PFSK-1 (cell line): Measurements from ENCODE around the gene RNU5D-1.

Source experiments
- FOXP2 ChIP-seq: optimal IDR thresholded peaks from 2 replicates; pipeline ENCODE3; 2011; ENCODE audit warnings: borderline replicate concordance, control low read depth, inconsistent platforms; ENCODE audit not compliant: insufficient read depth; ENCODE audit errors: extremely low read length, extremely low read depth
- POLR2AphosphoS5 ChIP-seq: IDR thresholded peaks from 2 replicates; pipeline ENCODE4 v1.6.1; 2012; ENCODE audit warnings: low read depth, mild to moderate bottlenecking, control low read depth, low read length, moderate library complexity
- SIN3A ChIP-seq: IDR thresholded peaks from 2 replicates; pipeline ENCODE4 v1.6.1; 2012; ENCODE audit warnings: mild to moderate bottlenecking, low read length, moderate library complexity, borderline replicate concordance; ENCODE audit not compliant: insufficient read depth
- TAF1 ChIP-seq: IDR thresholded peaks from 2 replicates; pipeline ENCODE4 v1.6.1; 2012; ENCODE audit warnings: low read length, control low read depth, borderline replicate concordance; ENCODE audit not compliant: insufficient read depth
- TF ChIP-seq, protein P1 (sequence below), 2 experiments: IDR thresholded peaks; 2 replicates each; pipeline versions ENCODE4 v1.6.1 to v1.8.0; 2011 to 2012; ENCODE audit warnings: low read depth in 2 of 2, low read length in 2 of 2, control low read depth in 1 of 2, inconsistent platforms in 1 of 2, mild to moderate bottlenecking in 1 of 2, moderate library complexity in 1 of 2; ENCODE audit not compliant: insufficient read depth in 1 of 2

Gene RNU5D-1

DNA sequence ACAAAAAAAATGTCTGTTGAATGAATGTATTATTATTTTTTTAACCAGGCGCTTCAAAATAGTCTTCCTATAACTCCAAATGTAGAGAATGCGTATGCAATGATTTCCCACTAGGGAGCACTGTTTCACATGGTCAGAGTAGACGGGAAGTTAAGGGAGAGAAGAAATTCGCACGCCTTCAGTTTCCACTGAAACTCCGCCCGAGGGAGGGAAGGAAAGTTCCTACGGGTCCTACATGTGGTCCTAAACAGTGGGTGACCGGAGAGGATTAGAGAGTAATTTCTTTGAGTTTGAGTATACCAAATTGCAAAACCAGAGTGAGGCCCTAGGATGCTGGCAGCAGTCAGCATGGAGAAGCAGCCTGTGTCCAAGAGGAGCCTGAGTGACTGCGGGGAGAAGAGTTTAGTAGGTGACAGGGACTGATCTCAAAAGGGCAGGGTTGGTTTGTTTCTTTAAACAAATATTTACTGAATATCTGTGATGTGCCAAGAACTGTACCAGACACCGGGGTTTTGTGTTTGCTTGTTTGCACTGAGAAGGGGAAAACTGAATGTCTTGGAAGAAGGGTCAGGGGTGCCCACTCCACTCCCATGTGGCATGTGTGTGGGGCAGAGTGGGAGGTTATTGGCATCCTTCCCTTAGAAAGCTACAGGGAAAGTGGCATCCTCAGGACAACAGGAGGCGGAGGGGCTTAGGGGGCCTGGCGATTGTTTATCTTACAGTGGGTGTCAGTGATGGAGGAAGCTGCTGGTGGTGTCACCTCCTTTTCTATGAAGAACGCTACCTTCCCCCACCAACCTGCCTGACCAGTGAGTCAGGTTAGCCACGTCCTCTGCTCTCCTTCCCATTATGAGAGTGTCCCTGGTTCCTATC, 22.8 kb downstream of the RNU5D-1 start:
- TF ChIP-seq FOXP2 (no peak), POLR2AphosphoS5 (no peak), TAF1 (no peak), SIN3A (no peak)
- TF ChIP-seq, protein P1, sequence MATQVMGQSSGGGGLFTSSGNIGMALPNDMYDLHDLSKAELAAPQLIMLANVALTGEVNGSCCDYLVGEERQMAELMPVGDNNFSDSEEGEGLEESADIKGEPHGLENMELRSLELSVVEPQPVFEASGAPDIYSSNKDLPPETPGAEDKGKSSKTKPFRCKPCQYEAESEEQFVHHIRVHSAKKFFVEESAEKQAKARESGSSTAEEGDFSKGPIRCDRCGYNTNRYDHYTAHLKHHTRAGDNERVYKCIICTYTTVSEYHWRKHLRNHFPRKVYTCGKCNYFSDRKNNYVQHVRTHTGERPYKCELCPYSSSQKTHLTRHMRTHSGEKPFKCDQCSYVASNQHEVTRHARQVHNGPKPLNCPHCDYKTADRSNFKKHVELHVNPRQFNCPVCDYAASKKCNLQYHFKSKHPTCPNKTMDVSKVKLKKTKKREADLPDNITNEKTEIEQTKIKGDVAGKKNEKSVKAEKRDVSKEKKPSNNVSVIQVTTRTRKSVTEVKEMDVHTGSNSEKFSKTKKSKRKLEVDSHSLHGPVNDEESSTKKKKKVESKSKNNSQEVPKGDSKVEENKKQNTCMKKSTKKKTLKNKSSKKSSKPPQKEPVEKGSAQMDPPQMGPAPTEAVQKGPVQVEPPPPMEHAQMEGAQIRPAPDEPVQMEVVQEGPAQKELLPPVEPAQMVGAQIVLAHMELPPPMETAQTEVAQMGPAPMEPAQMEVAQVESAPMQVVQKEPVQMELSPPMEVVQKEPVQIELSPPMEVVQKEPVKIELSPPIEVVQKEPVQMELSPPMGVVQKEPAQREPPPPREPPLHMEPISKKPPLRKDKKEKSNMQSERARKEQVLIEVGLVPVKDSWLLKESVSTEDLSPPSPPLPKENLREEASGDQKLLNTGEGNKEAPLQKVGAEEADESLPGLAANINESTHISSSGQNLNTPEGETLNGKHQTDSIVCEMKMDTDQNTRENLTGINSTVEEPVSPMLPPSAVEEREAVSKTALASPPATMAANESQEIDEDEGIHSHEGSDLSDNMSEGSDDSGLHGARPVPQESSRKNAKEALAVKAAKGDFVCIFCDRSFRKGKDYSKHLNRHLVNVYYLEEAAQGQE (IDR thresholded peaks at IDR 0.05; ENCODE audit: insufficient read depth in 1 of 2, low read depth in 2 of 2, low read length in 2 of 2): no peak

DNA sequence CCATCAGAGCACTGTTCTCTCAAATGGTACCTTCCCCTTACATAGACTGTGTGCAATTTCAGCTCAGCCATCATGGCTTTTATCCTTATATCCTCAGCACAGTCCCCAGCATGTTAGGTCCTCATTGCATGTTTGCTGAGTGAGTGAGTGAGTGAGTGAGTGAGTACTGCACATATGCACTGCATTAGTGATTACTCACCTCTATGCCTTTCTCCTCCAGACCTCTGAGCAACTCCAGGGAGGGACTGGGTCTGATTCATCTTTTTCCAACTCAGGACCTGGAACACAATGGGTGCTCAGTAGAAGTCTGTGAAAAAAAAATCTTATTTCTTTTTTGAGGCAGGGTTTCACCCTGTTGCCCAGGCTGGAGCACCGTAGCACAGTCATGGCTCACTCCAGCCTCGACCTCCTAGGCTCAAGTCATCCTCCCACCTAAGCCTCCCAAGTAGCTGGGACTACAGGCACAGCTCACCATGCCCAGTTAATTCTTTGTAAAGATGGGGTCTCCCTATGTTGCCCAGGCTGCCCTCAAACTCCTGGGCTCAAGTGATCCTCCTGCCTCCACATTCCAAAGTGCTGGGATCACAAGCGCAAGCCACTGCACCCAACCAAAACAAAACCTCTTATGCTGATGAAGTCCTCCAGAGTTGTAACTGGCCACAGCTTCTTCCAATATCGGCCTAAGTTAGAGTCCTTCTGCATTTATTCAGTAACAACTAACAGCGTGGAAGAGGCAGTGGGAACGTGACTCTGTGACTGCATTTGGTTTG, 23.7 kb downstream of the RNU5D-1 start:
- TF ChIP-seq POLR2AphosphoS5: no peak
- TF ChIP-seq, protein P1 (IDR thresholded peaks at IDR 0.05; ENCODE audit: insufficient read depth in 1 of 2, low read depth in 2 of 2, low read length in 2 of 2): no peak
- TF ChIP-seq TAF1: no peak
- TF ChIP-seq FOXP2: no peak
- TF ChIP-seq SIN3A: no peak

DNA sequence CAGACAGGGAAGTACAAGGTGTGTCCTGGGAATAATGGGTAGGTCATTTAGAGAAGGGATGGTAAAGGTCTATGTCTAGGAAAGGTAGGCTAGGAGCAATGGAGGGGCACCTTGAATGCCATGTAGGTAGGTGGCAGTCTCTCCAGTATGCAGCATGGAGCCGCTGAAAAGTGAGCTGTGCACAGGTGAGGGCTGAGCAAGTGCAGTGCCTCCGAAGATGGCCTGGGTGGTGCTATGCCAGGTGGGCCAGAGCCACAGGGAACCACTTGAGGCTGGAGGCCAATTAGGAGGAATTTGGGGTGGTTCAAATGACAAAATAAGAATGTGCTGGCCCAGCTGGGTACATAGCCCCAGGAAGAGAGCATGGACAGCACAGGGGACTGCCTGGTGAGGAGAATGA, 25.0 kb downstream of the RNU5D-1 start:
- TF ChIP-seq TAF1 (no peak), FOXP2 (no peak), SIN3A (no peak), POLR2AphosphoS5 (no peak)
- TF ChIP-seq, protein P1 (IDR thresholded peaks at IDR 0.05; ENCODE audit: insufficient read depth in 1 of 2, low read depth in 2 of 2, low read length in 2 of 2): no peak

DNA sequence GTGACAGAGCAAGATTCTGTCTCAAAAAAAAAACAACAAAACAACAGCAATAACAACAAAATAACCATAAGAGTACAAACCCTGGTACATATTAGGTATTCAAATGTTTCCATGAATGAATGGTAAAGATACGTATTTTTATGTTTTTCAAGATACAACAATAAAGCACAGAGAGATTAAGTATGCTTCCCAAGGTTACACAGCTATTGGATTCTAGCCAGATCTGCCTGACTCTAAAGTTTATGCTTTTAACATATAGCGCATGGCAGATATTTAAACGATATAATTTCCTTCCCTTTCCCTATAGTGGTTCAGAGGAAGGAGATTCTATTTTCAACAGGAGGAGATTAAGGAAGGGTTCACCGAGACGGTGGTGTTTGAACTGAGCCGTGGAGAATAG, 25.5 kb downstream of the RNU5D-1 start:
- TF ChIP-seq POLR2AphosphoS5: no peak
- TF ChIP-seq, protein P1 (IDR thresholded peaks at IDR 0.05; ENCODE audit: insufficient read depth in 1 of 2, low read depth in 2 of 2, low read length in 2 of 2): no peak
- TF ChIP-seq FOXP2: no peak
- TF ChIP-seq TAF1: no peak
- no peak for TF ChIP-seq SIN3A
